Upper lobe of left lung (tissue), 4 donors: ENCODE results near the gene AADACL4.

Source experiments
- EP300 ChIP-seq, 4 donors: sonication (generic); formaldehyde crosslinking; IDR thresholded peaks; one replicate each; pipeline ENCODE4 v1.5.1; 2017; ENCODE audit warnings: antibody characterized with exemption in 4 of 4, control low read depth in 2 of 4
- POLR2A ChIP-seq, 4 donors: fragments of 450-650 bp; IDR thresholded peaks; one replicate each; pipeline ENCODE4 v1.5.1; 2016 to 2017; ENCODE audit warnings: antibody characterized with exemption in 4 of 4, mild to moderate bottlenecking in 2 of 4
- POLR2AphosphoS5 ChIP-seq, 2 donors: sonication (generic); formaldehyde crosslinking; IDR thresholded peaks; one replicate each; pipeline ENCODE4 v1.5.1; 2017; ENCODE audit warnings: antibody characterized with exemption in 2 of 2
- TF ChIP-seq, protein P1 (sequence below), 6 experiments: fragments of 450-650 bp in 4 of 6; fragments of 200-600 bp in 2 of 6; sonication (generic) in 2 of 6; IDR thresholded peaks; one replicate each; pipeline ENCODE4 v1.5.1; 2016 to 2019; ENCODE audit warnings: antibody characterized with exemption in 6 of 6

DNA sequence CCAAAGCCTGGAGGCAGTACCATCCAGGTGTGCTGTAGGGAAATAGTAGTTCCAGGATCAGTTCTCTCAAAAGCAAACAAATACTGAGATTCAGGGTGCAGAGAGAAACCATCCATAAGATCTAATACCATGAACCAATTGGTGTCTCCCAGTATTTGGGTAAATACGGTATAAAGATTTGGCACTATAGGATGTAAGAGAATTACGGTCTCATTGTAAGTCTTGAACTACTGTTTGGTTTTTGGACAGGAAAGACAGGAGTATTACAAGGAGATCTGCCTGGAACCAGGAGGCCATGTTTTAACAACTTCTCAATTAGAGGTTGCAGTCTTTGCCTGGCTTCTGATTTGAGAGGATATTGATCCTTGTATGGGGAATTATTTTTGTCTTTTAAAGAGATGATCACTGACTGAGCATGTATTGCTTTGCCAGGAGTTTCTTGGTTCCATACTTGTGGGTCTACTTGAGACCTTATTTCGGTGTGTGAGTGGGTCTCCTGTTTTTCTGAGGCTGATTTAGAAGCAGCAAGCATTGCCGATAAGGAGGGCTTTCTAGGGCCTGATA lies 10.2 kb downstream of the AADACL4 start:
- TF ChIP-seq, protein P1, sequence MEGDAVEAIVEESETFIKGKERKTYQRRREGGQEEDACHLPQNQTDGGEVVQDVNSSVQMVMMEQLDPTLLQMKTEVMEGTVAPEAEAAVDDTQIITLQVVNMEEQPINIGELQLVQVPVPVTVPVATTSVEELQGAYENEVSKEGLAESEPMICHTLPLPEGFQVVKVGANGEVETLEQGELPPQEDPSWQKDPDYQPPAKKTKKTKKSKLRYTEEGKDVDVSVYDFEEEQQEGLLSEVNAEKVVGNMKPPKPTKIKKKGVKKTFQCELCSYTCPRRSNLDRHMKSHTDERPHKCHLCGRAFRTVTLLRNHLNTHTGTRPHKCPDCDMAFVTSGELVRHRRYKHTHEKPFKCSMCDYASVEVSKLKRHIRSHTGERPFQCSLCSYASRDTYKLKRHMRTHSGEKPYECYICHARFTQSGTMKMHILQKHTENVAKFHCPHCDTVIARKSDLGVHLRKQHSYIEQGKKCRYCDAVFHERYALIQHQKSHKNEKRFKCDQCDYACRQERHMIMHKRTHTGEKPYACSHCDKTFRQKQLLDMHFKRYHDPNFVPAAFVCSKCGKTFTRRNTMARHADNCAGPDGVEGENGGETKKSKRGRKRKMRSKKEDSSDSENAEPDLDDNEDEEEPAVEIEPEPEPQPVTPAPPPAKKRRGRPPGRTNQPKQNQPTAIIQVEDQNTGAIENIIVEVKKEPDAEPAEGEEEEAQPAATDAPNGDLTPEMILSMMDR (IDR thresholded peaks at IDR 0.05): no peak
- TF ChIP-seq POLR2A (IDR thresholded peaks at IDR 0.05) (no peak), EP300 (IDR thresholded peaks at IDR 0.05) (no peak), POLR2AphosphoS5 (IDR thresholded peaks at IDR 0.05) (no peak)
